ENCODE results near the gene CLHC1. TPM values are rescaled to one million over a fixed set of nuclear protein-coding genes. Genes with fewer than 3 reads are reported as not detected.

CLHC1 gene
- total and polyA plus RNA-seq, 4 donors, result 0.45 to 4.9 (median 2.6) TPM

GRCh38 chr2:55155764-55156281 lies 76.3 kb downstream of the CLHC1 start (continued):
- no peak for TF ChIP-seq SP1 (IDR thresholded peaks at IDR 0.05)
- no peak for TF ChIP-seq YY1 (IDR thresholded peaks at IDR 0.05)

- Histone ChIP-seq H3K27ac (ENCODE audit: low read depth in 1 of 2, low read length in 2 of 2) (no peak overlapping the region), H3K36me3 (ENCODE audit: control insufficient read depth in 4 of 4, insufficient read depth in 3 of 4, low read depth in 1 of 4, low read length in 3 of 4) (no peaks in the 10 kb centered on the region), H3K9me3 (ENCODE audit: control insufficient read depth in 4 of 4, low read length in 3 of 4) (no peaks in the 10 kb centered on the region), H3K4me3 (ENCODE audit: low read depth in 1 of 3, low read length in 3 of 3) (no peak overlapping the region), H3K27me3 (ENCODE audit: control insufficient read depth in 4 of 4, insufficient read depth in 4 of 4, low read length in 3 of 4) (no peaks in the 10 kb centered on the region), H3K4me1 (ENCODE audit: control insufficient read depth in 4 of 4, insufficient read depth in 4 of 4, low read length in 3 of 4) (no peaks in the 10 kb centered on the region), H3K9ac (ENCODE audit: low read depth in 1 of 2, low read length in 2 of 2) (no peak overlapping the region)
- DNase-seq (ENCODE audit: low spot score), result no peak
- TF ChIP-seq HNF4G (IDR thresholded peaks at IDR 0.05), result no peak
- TF ChIP-seq GABPA (IDR thresholded peaks at IDR 0.05 in 1 of 2, conservative IDR thresholded peaks at IDR 0.05 in 1 of 2), result no peak
- TF ChIP-seq MAX (IDR thresholded peaks at IDR 0.05), result no peak
- no peak for TF ChIP-seq ATF3 (IDR thresholded peaks at IDR 0.05)
- no peak for TF ChIP-seq NR2F2 (IDR thresholded peaks at IDR 0.05)
- no peak for TF ChIP-seq JUND (IDR thresholded peaks at IDR 0.05)
- TF ChIP-seq CTCF (IDR thresholded peaks at IDR 0.05; ENCODE audit: low read depth, low read length, missing input control), result no peak
- WGBS, result 89% methylated on average over 4 of the region's 4 CpGs
Measured at GRCh38 chr2:55155206-55155605, 76.9 kb downstream of the CLHC1 start.

- no peaks in the 10 kb centered on the region for H3K4me1 ChIP-seq (ENCODE audit: control insufficient read depth in 4 of 4, insufficient read depth in 4 of 4, low read length in 3 of 4)
- no peaks in the 10 kb centered on the region for H3K27me3 ChIP-seq (ENCODE audit: control insufficient read depth in 4 of 4, insufficient read depth in 4 of 4, low read length in 3 of 4)
- no peak overlapping the region for H3K9ac ChIP-seq (ENCODE audit: low read depth in 1 of 2, low read length in 2 of 2)
- no peak for DNase-seq (ENCODE audit: low spot score)
- H3K4me3 ChIP-seq (ENCODE audit: low read depth in 1 of 3, low read length in 3 of 3), result no peak overlapping the region
- H3K27ac ChIP-seq (ENCODE audit: low read depth in 1 of 2, low read length in 2 of 2), result no peak overlapping the region
- 77% methylated on average over 3 of the region's 3 CpGs for WGBS
- no peaks in the 10 kb centered on the region for H3K9me3 ChIP-seq (ENCODE audit: control insufficient read depth in 4 of 4, low read length in 3 of 4)
- no peak for TF ChIP-seq ATF3 (IDR thresholded peaks at IDR 0.05)
- no peaks in the 10 kb centered on the region for H3K36me3 ChIP-seq (ENCODE audit: control insufficient read depth in 4 of 4, insufficient read depth in 3 of 4, low read depth in 1 of 4, low read length in 3 of 4)
Measured at GRCh38 chr2:55154525-55155030, 77.5 kb downstream of the CLHC1 start.

GRCh38 chr2:55153584-55154299 lies 78.4 kb downstream of the CLHC1 start:
- Histone ChIP-seq H3K9me3 (ENCODE audit: control insufficient read depth in 4 of 4, low read length in 3 of 4) (no peaks in the 10 kb centered on the region), H3K27me3 (ENCODE audit: control insufficient read depth in 4 of 4, insufficient read depth in 4 of 4, low read length in 3 of 4) (no peaks in the 10 kb centered on the region), H3K9ac (ENCODE audit: low read depth in 1 of 2, low read length in 2 of 2) (no peak overlapping the region), H3K36me3 (ENCODE audit: control insufficient read depth in 4 of 4, insufficient read depth in 3 of 4, low read depth in 1 of 4, low read length in 3 of 4) (no peaks in the 10 kb centered on the region), H3K4me3 (ENCODE audit: low read depth in 1 of 3, low read length in 3 of 3) (no peak overlapping the region), H3K27ac (ENCODE audit: low read depth in 1 of 2, low read length in 2 of 2) (no peak overlapping the region), H3K4me1 (ENCODE audit: control insufficient read depth in 4 of 4, insufficient read depth in 4 of 4, low read length in 3 of 4) (no peaks in the 10 kb centered on the region)
- no peak for DNase-seq (ENCODE audit: low spot score)
- 69% methylated on average over 10 of the region's 10 CpGs for WGBS
- TF ChIP-seq EGR1 (IDR thresholded peaks at IDR 0.05; ENCODE audit: low read depth in 2 of 2) (no peak), HNF4G (IDR thresholded peaks at IDR 0.05) (no peak), RAD21 (IDR thresholded peaks at IDR 0.05) (no peak), CTCF (IDR thresholded peaks at IDR 0.05; ENCODE audit: low read depth, low read length, missing input control) (no peak), JUND (IDR thresholded peaks at IDR 0.05) (no peak), NR2F2 (IDR thresholded peaks at IDR 0.05) (no peak), FOXA1 (IDR thresholded peaks at IDR 0.05) (no peak), ATF3 (IDR thresholded peaks at IDR 0.05) (no peak), TAF1 (conservative IDR thresholded peaks at IDR 0.05) (no peak), YY1 (IDR thresholded peaks at IDR 0.05) (no peak), RXRA (IDR thresholded peaks at IDR 0.05) (no peak), GABPA (IDR thresholded peaks at IDR 0.05 in 1 of 2, conservative IDR thresholded peaks at IDR 0.05 in 1 of 2) (no peak), SP1 (IDR thresholded peaks at IDR 0.05) (no peak)
